Activated T-helper 17 cell treated with anti-CD3 and anti-CD28 coated beads, Interleukin-2, amount 50 U/mL, for 72 hours (primary cell): ENCODE results near the gene ZNF638. TPM values are rescaled to one million over a fixed set of nuclear protein-coding genes. Genes with fewer than 3 reads are reported as not detected.

ENCODE experiments used
- ATAC-seq: fragments of 150-1000 bp; cut with Tn5 transposase; replicated peaks from 2 replicates; pipeline ENCODE4 v1.10.0; 2021; ENCODE audit warnings: mild to moderate bottlenecking, moderate library complexity
- H3K27ac Mint-ChIP-seq: one replicate; pipeline ENCODE4 v1.8.0; 2022; ENCODE audit warnings: mixed read lengths
- H3K27me3 Mint-ChIP-seq: one replicate; pipeline ENCODE4 v1.8.0; 2022; ENCODE audit warnings: mixed read lengths
- H3K36me3 Mint-ChIP-seq: one replicate; pipeline ENCODE4 v1.8.0; 2022; ENCODE audit warnings: low read depth, mild to moderate bottlenecking, mixed read lengths
- H3K4me1 Mint-ChIP-seq: one replicate; pipeline ENCODE4 v1.8.0; 2022; ENCODE audit warnings: mixed read lengths
- H3K4me3 Mint-ChIP-seq: one replicate; pipeline ENCODE4 v1.8.0; 2022; ENCODE audit warnings: mild to moderate bottlenecking, mixed read lengths
- H3K9me3 Mint-ChIP-seq: one replicate; pipeline ENCODE4 v1.8.0; 2022; ENCODE audit warnings: mixed read lengths
- total RNA-seq, 2 donors: library from RNA; stranded (reverse); gene quantifications; one replicate each; pipeline ENCODE4 v1.2.3, GENCODE V29; 2022

Gene ZNF638
- total RNA-seq, 2 donors from 2014 or later = 96.1 to 173 TPM

DNA sequence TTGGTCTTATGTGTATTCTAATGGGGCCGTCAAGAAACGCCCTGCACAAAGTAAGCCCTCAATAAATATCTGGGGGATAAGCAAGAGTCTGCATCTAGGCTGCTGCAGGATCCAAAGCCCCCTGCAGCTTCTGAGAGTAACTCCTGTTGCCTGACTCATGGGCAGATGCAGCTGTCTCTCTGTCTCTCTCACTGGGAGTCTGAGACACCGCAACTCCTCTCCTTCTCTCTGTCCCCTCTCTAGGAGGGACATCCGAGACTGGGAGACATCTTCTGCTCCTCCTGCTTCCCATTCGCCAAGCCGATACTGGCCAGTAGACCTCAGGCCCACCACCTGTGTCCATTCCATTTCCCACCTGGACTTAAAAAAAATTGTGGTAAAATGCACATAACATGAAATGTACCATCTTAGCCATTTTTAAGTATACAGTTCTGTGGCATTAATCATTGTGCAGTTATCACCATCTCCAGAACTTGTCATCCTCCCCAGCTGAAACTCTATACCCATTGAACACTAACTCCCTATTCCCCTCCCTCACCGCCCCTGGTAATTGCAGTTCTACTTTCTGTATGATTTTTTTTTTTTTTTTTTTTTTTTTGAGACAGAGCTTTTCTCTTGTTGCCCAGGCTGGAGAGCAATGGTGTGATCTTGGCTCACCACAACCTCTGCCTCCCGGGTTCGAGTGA is 141.9 kb downstream of the ZNF638 start:
- H3K27ac Mint-ChIP-seq = no peak overlapping the region
- H3K4me3 Mint-ChIP-seq = no peak overlapping the region
- peaks cover 20% of the 10 kb centered on the region for H3K27me3 Mint-ChIP-seq
- no peaks in the 10 kb centered on the region for H3K36me3 Mint-ChIP-seq
- no peaks in the 10 kb centered on the region for H3K9me3 Mint-ChIP-seq
- H3K4me1 Mint-ChIP-seq = no peaks in the 10 kb centered on the region
- no peak for ATAC-seq

DNA sequence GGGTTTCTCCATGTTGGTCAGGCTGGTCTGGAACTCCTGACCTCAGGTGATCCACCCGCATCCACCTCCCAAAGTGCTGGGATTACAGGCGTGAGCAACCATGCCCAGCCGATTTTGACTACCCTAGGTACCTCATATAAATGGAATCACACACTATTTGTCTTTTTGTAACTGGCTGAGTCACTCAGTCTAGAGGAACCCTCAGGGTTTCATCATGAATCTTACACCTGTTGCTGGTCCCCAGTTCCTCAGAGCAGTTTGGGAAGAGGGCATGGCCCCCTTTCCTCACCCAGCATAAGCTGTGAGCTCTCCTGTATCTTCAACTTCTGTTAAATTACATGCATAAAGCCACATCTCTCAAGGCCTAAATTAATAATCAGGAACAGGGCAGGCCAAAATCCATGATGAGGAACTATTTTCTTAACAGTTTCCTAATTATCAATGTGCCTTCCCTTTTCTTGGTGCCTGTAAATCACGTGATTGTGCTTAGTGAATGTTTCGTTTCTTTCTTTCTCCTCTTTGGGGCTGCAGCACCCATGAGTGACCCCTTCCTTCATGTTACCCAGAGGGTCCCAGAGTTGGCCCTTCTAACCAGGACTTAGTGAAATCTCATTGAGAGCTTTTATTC is 142.6 kb downstream of the ZNF638 start:
- Mint-ChIP-seq H3K36me3 (no peaks in the 10 kb centered on the region), H3K27me3 (peaks cover 13% of the 10 kb centered on the region), H3K4me3 (no peak overlapping the region), H3K9me3 (no peaks in the 10 kb centered on the region), H3K4me1 (no peaks in the 10 kb centered on the region), H3K27ac (no peak overlapping the region)
- no peak for ATAC-seq

DNA sequence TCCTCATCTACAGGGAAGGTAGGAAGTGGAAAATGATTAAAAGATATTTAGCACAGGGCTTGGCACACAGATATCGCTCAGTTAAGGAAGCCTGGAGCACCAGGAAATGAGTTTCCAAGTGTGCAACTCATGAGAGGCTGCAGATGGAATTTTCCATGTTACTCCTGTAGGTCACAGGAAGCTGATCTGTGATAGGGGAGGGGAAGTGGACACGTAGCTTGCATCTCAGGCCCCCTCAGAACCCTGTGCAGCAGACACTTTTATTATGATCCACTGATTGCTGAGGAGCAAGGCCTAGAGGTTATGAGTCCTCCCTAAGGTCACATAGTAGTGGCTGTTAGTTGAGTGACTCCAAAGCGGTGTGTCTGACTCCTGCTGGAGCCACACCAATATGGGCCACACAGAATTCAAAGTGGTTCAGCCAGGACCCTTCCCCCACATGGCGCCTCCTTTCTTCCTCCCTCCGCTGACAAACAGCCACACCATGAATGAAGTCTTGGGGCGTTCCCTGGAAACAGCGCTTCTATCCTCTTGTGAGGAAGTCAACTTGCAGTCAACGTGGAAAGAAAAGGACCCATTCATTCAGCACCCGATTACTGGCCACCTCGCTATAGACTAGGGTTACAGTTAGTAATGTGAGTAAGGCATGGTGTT is 143.3 kb downstream of the ZNF638 start:
- H3K36me3 Mint-ChIP-seq = no peaks in the 10 kb centered on the region
- H3K27ac Mint-ChIP-seq = no peak overlapping the region
- H3K9me3 Mint-ChIP-seq = no peaks in the 10 kb centered on the region
- ATAC-seq = no peak
- H3K27me3 Mint-ChIP-seq = peaks cover 10% of the 10 kb centered on the region
- no peak overlapping the region for H3K4me3 Mint-ChIP-seq
- H3K4me1 Mint-ChIP-seq = no peaks in the 10 kb centered on the region

DNA sequence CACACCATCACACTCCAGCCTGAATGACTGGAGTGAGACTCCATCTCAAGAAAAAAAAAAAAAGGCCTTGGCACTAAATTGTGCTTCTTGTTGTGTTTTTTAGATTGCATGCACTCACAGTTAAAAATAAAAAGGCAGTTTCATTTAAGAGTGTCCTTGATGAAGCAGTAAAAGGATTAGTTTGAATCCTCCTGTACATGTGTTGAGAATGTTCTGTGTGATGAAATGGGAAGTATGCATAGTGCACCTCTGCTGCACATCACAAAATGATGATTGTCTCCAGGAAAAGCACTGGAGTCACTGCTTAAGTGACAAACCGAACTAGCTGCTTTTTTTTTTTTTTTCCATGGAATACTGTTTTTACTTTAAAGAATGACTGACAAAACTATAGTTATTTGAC is 144.9 kb downstream of the ZNF638 start:
- Mint-ChIP-seq H3K36me3 (no peaks in the 10 kb centered on the region), H3K9me3 (no peaks in the 10 kb centered on the region), H3K27ac (no peak overlapping the region), H3K4me3 (no peak overlapping the region), H3K27me3 (peaks cover 3% of the 10 kb centered on the region), H3K4me1 (no peaks in the 10 kb centered on the region)
- ATAC-seq = no peak

DNA sequence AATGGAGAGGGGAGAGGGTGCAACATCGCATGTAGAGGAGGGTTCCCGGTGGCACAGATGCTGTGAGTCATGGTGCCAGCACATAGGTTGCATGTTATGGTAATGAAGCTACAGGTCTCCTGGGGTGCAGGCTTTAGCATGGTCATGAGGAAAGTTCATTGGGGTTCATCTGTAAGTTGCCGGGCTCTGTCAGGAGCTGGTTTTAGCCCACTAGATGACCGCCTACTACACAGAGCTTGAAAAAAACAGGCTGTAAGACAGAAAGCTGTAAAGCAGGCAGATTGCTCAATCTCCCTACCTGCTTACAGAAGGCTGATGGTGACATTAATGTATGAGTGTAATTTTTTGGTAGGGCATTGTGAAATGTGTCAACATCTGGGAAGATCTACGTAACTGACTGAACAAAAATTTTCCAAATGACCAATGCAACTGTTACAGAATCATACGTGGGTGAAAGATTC is 145.7 kb downstream of the ZNF638 start:
- Mint-ChIP-seq H3K27ac (no peak overlapping the region), H3K36me3 (no peaks in the 10 kb centered on the region), H3K4me1 (no peaks in the 10 kb centered on the region), H3K9me3 (no peaks in the 10 kb centered on the region), H3K4me3 (no peak overlapping the region), H3K27me3 (peaks cover 4% of the 10 kb centered on the region)
- no peak for ATAC-seq

DNA sequence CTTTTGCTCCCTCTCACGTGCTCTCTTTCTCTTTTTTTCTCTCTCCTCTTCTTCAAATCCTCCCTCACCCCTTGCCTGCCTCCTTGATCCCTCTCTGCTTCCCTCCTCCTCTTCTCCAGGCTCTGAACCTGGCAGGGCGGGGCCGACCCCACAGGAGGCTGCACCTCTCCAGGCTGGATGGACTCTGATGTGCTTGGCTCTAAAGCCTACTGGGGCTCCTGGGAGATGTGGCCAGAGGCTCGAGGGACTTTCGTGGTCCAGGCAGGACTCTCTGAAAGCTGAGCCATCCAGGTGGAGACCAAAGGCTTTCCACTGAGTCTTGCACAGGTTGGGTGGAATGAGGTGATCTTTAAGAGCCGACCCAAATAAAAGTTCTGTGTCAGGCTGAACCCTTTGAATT is 147.2 kb downstream of the ZNF638 start:
- H3K36me3 Mint-ChIP-seq = no peaks in the 10 kb centered on the region
- H3K9me3 Mint-ChIP-seq = no peaks in the 10 kb centered on the region
- H3K27ac Mint-ChIP-seq = no peak overlapping the region
- no peaks in the 10 kb centered on the region for H3K4me1 Mint-ChIP-seq
- peaks cover 5% of the 10 kb centered on the region for H3K27me3 Mint-ChIP-seq
- no peak for ATAC-seq
- H3K4me3 Mint-ChIP-seq = no peak overlapping the region

DNA sequence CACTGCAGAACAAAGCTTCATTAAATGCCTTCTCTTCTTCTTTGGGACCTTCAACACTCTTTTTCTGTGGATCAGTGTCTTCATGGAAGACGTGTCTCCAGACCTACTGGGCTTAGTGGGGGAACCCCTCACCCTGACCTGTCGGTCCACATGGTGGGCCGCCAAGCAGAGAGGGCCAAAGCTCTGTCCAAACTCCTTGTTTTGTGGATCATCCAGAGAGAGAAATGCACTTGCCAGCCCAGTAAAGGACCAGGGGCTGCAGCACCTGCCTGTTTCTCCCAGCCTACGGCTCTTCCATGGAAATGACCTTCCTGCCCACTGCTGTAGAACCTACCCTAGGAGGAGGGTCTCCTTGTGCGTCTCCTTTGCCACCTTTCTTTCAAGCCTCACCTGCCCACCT is 147.7 kb downstream of the ZNF638 start:
- H3K4me1 Mint-ChIP-seq = no peaks in the 10 kb centered on the region
- ATAC-seq = no peak
- no peaks in the 10 kb centered on the region for H3K9me3 Mint-ChIP-seq
- H3K36me3 Mint-ChIP-seq = no peaks in the 10 kb centered on the region
- no peak overlapping the region for H3K27ac Mint-ChIP-seq
- no peak overlapping the region for H3K4me3 Mint-ChIP-seq
- H3K27me3 Mint-ChIP-seq = peaks cover 5% of the 10 kb centered on the region

DNA sequence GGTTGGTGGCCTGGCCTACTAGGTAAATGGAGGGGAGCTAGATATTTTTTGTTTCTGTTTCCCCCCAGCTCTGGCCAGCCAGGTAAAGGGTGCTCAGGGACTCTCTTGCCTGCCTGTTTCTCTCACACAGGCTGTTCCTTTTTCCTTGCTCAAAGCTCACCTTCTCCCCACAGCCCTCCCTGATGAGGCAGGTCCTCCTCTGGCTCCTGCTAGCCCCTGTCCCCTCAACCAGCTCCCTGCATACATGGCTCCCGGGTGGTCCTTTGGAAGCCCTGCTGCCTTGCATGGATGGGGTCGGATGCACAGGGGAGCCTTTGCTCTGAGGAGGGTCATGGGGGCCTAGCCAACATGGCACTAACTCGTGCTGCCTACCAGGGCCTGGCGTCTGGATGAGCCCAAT is 149.5 kb downstream of the ZNF638 start:
- H3K27me3 Mint-ChIP-seq = peaks cover 6% of the 10 kb centered on the region
- no peaks in the 10 kb centered on the region for H3K4me1 Mint-ChIP-seq
- H3K27ac Mint-ChIP-seq = no peak overlapping the region
- ATAC-seq = no peak
- H3K9me3 Mint-ChIP-seq = no peaks in the 10 kb centered on the region
- H3K4me3 Mint-ChIP-seq = no peak overlapping the region
- no peaks in the 10 kb centered on the region for H3K36me3 Mint-ChIP-seq

DNA sequence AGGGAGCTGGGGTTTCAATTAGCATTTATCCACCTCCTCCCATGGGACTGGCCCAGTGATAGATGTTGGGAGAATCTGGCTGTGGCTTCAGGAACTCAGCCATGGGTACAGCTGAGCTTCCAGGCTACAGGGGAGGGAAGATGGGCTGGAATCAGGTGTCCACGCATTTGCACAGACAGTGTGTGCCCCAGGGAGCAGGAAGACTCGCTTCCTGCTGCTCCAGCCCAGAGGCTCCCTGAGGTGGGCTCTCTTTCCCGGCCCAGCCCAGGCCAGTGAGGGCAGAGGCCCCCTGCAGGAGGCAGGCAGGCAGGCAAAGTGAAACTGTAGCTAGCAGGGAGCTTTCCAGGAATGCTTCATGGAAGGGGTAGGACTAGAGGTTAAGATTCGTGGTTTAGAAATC is 150.5 kb downstream of the ZNF638 start:
- ATAC-seq = no peak
- no peak overlapping the region for H3K27ac Mint-ChIP-seq
- no peaks in the 10 kb centered on the region for H3K4me1 Mint-ChIP-seq
- H3K4me3 Mint-ChIP-seq = no peak overlapping the region
- no peaks in the 10 kb centered on the region for H3K36me3 Mint-ChIP-seq
- no peaks in the 10 kb centered on the region for H3K9me3 Mint-ChIP-seq
- H3K27me3 Mint-ChIP-seq = peaks cover 10% of the 10 kb centered on the region

DNA sequence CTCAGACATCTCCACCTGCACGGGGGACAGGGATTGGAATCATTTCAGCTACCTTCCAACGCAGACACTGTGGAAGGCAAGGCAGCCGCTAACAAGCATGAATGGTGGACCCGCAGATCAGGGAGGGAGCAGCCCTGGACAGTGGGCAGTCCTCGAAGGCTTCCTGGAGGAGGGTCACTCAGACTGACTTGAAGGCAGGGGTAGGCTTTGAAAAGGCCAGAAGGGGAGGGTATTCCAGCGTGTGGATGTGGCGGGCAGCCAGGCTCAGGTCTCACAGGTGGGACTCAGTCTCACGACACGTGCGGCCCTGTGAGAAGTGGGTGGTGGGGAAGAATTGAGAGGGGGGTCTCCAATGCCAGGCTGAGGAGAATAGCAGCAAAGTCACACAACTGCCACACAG is 151.7 kb downstream of the ZNF638 start:
- Mint-ChIP-seq H3K27ac (no peak overlapping the region), H3K9me3 (no peaks in the 10 kb centered on the region), H3K36me3 (no peaks in the 10 kb centered on the region), H3K27me3 (peaks cover 10% of the 10 kb centered on the region), H3K4me3 (no peak overlapping the region), H3K4me1 (no peaks in the 10 kb centered on the region)
- ATAC-seq = no peak

DNA sequence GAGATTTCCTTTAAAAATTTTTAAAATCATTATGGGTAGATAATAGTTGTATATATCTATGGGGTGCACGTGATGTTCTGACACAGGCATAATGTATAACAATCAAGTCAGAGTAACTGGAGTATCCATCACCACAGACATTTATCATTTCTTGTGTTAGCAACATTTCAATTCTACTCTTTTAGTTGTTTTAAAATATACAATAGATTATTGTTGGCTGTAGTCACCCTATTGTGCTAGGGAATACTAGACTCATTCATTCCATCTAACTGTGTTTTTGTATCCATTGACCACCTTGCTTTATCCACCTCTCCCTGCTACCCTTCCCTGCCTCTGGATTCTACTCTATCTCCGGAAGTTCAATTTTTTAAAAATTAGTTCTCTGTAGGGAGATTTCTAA is 152.8 kb downstream of the ZNF638 start:
- Mint-ChIP-seq H3K4me3 (no peak overlapping the region), H3K4me1 (no peaks in the 10 kb centered on the region), H3K27ac (no peak overlapping the region), H3K27me3 (peaks cover 19% of the 10 kb centered on the region), H3K36me3 (no peaks in the 10 kb centered on the region), H3K9me3 (no peaks in the 10 kb centered on the region)
- no peak for ATAC-seq

Other genes with a start within 250 kb of the ZNF638 start
- 10 to 100 TPM; 14.1 to 15.6 TPM for gene MCEE, start 201.6 kb upstream of the ZNF638 start, total RNA-seq
- 10 to 100 TPM; 26.7 to 44.0 TPM for gene MPHOSPH10, start 201.1 kb upstream of the ZNF638 start, total RNA-seq
- 1 to 10 TPM; 1.3 to 3.3 TPM for gene PAIP2B, start 104.7 kb upstream of the ZNF638 start, total RNA-seq
- under 1 TPM in 1 of 2 donors, not detected in 1; 0.71 TPM for gene DYSF, start 121.8 kb downstream of the ZNF638 start, total RNA-seq